Measurements from ENCODE around the gene MMP28. TPM values are rescaled to one million over a fixed set of nuclear protein-coding genes. Genes with fewer than 3 reads are reported as not detected.

MMP28 gene
- total RNA-seq, 4 donors from 2014 or later, result 62.5 to 115 (median 79.1) TPM

DNA sequence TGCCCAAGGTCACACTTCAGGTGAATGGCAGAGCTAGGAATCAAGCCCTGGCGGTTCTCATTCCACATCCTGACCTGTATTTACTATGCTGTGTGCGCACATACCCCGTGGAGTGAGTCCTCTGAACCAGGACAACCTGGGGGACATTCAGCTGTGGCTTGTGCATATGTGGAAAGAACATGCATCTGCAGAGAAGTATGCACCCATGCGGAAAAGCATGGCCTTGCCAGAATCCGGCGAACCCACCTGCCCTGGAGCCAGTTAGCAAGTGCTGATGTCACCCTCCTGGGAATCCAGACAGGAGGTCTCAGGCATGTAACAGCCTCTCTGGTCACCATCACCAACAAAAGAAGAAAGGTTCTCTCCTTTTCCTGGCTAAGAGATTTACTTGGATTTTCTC lies 62.1 kb downstream of the MMP28 start:
- intact Hi-C loops (cut with DNase I; ENCODE audit: low total_unique reads), result no loop called here
- no peak for TF ChIP-seq POLR2A (IDR thresholded peaks at IDR 0.05)
- TF ChIP-seq, protein P1, sequence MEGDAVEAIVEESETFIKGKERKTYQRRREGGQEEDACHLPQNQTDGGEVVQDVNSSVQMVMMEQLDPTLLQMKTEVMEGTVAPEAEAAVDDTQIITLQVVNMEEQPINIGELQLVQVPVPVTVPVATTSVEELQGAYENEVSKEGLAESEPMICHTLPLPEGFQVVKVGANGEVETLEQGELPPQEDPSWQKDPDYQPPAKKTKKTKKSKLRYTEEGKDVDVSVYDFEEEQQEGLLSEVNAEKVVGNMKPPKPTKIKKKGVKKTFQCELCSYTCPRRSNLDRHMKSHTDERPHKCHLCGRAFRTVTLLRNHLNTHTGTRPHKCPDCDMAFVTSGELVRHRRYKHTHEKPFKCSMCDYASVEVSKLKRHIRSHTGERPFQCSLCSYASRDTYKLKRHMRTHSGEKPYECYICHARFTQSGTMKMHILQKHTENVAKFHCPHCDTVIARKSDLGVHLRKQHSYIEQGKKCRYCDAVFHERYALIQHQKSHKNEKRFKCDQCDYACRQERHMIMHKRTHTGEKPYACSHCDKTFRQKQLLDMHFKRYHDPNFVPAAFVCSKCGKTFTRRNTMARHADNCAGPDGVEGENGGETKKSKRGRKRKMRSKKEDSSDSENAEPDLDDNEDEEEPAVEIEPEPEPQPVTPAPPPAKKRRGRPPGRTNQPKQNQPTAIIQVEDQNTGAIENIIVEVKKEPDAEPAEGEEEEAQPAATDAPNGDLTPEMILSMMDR (IDR thresholded peaks at IDR 0.05), result no peak
- peak in 1 of 2 donors; percentile 82 for DNase-seq (ENCODE audit: low spot score in 2 of 2)
- H3K4me3 ChIP-seq (ENCODE audit: low read depth, poor library complexity, severe bottlenecking), result no peak overlapping the region
- WGBS, 2 donors, result 55 to 77% methylated on average over 6 of the region's 6 CpGs

DNA sequence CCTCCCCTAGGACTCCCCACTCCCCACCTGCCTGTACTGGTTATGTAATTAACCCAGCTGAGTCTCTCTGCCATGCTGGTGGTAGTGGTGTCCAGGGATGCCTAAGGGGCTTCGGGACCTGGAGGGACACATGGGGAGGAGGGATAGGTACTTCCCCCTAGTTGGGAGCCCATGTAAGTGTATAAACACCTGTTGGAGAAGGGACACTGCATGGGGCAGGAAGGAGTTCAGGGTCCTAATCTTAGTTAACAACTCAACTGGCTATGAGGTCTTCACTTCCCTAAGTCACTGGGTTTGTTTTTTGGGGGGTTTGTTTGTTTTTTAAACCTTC lies 62.7 kb downstream of the MMP28 start:
- no peak overlapping the region for H3K4me3 ChIP-seq (ENCODE audit: low read depth, poor library complexity, severe bottlenecking)
- 63 to 85% methylated on average over 1 of the region's 1 CpG for WGBS, 2 donors
- intact Hi-C loops (cut with DNase I; ENCODE audit: low total_unique reads), result no loop called here
- no peak for TF ChIP-seq POLR2A (IDR thresholded peaks at IDR 0.05)
- TF ChIP-seq, protein P1 (IDR thresholded peaks at IDR 0.05), result no peak
- no peak for DNase-seq (ENCODE audit: low spot score in 2 of 2)

DNA sequence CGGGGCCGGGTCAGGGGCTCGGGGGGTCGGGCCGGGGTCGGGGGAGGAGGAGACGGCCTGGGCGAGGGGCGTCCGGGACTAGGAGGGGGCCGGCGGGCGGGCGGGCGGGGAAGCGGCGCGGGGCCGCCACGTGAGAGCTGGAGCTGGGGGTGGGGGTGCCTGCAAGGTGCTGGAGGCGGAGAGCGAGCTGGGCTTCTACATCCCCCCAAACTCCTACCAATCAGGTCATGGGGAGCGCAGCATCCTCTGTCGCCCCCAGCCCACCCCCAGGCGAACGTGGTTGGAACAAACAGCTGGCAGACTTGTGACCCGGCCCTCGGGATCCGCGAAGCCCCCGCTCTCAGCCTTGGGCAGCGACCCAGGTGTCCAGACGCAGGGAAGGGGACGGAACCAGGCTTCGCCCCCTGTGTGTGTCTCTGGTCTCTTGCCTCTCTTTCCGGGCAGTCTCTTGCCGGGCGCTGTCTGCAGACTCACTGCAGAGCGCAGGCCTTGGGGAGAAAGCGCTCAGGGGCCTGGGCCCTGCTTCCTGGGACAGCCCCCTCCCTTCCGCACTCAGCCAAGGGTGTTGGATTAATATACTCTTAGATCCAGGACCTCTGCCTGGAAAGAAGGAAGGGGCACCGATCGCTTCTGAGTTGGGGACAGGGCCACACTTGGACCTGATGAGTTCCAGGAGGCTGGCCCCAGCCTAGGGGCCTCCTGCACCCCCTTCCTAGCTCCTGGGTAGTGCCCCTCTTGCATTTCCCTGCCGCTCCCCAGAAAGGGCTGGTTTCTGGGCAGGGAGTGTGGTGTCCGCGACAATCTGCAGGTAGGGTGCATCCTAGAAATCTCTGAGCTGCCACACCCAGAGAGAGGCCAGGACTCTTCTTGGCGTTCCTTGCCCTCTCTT lies 63.3 kb downstream of the MMP28 start:
- WGBS, 2 donors, result 21 to 22% methylated on average over 18 to 37 of the region's 47 CpGs
- TF ChIP-seq POLR2A (IDR thresholded peaks at IDR 0.05), result no peak
- TF ChIP-seq, protein P1 (IDR thresholded peaks at IDR 0.05), result no peak
- intact Hi-C loops (cut with DNase I; ENCODE audit: low total_unique reads), result no loop called here
- DNase-seq (ENCODE audit: low spot score in 2 of 2), result peak in 1 of 2 donors; percentile 84
- peak overlapping the region; percentile 40 for H3K4me3 ChIP-seq (ENCODE audit: low read depth, poor library complexity, severe bottlenecking)

DNA sequence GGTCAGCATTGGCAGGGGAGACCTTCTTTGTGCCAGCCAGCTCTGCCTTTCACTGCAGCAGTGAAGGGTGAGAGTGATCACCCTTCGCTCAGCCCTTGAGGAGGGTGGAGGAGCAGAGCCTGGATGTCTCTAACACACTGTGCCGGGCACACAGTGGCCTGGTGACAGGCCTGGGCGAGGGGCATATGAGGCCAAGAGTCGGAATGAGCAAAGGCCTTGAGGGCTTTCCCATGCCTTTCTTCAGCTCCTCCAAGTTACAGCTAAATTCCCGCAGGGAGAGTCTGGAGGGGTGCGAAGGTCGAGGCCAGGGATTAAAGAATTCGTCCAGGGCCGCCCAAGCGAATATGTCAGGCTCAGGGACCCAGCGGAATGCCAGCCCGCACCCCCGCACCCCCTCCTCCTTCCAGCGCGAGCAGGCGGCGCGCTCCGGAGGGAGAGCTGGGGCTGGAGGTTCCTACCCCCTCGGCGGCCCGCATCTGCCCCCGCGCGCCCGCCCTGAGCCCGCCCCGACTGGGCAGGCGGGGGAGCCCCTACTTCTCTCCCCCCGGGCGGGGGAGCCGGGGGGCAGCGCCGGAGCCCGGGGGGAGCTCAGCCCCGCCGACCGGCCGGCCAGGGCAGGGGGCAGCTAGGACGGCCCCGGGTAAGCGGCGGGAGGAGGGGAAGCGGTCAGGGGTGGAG lies 64.1 kb downstream of the MMP28 start, which contains the start of gene RASL10B:
Gene RASL10B, plus strand, starts transcription at position 401 of the 678 bp plus-strand sequence. CDS start 3,546 bp downstream, outside the sequence.
- peak in 1 of 2 donors; percentile 89 for DNase-seq (ENCODE audit: low spot score in 2 of 2)
- TF ChIP-seq POLR2A (IDR thresholded peaks at IDR 0.05), result no peak
- TF ChIP-seq, protein P1 (IDR thresholded peaks at IDR 0.05), result no peak
- intact Hi-C loops (cut with DNase I; ENCODE audit: low total_unique reads), result no loop called here
- peak within 1 kb of the TSS; percentile 40 for H3K4me3 ChIP-seq (ENCODE audit: low read depth, poor library complexity, severe bottlenecking)
- WGBS, 2 donors, result 8 to 12% methylated on average over 12 to 18 of the region's 44 CpGs

DNA sequence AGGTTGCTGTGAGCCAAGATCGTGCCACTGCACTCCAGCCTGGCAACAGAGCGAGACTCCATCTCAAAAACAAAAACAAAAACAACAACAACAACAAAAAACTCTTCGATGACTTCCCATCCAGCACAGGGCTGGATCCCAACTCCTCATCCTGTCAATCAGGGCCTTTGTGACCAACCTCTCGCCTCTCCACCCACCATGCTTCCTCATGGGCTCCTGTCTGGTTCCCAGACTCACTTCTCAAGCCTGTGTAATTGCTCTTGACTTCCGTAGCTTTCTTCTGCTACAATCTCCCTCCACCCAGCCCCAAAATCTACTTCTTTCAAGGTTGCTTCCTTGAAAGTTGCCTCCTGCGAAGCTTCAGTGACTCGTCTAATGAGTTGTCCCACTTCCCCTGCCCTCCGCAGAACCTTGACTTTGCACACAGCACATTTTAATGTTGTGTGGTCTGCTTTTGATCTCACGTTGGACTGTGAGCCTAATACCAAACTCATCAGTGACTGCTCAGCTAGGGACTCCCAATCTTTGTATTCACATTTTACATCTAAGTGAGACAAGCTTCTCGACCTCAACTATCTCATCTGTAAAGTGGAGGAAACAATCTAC lies 64.9 kb downstream of the MMP28 start:
- WGBS, 2 donors, result 80 to 81% methylated on average over 10 of the region's 10 CpGs
- intact Hi-C loops (cut with DNase I; ENCODE audit: low total_unique reads), result no loop called here
- H3K4me3 ChIP-seq (ENCODE audit: low read depth, poor library complexity, severe bottlenecking), result no peak overlapping the region
- peak in 1 of 2 donors; percentile 60 for DNase-seq (ENCODE audit: low spot score in 2 of 2)
- TF ChIP-seq, protein P1 (IDR thresholded peaks at IDR 0.05), result no peak
- TF ChIP-seq POLR2A (IDR thresholded peaks at IDR 0.05), result no peak

All from lower leg skin (tissue), 4 donors.